Measurements from ENCODE around the gene LZTR1.
"Not testable (repeated sequence)": the region's sequence is repeated elsewhere in the genome, so short reads cannot be mapped to it uniquely, and the experiment has no call there.

Gene LZTR1

GRCh38 chr22:20966883-20967696, 15.0 kb upstream of the LZTR1 start, which contains the start of gene AIFM3:
Gene AIFM3 (plus strand): TSS chr22:20967255. CDS start chr22:20967945, 690 bp downstream.
- no peak for DNase-seq

- no peak for DNase-seq
Measured at GRCh38 chr22:20967697-20968211, 14.3 kb upstream of the LZTR1 start.

DNA sequence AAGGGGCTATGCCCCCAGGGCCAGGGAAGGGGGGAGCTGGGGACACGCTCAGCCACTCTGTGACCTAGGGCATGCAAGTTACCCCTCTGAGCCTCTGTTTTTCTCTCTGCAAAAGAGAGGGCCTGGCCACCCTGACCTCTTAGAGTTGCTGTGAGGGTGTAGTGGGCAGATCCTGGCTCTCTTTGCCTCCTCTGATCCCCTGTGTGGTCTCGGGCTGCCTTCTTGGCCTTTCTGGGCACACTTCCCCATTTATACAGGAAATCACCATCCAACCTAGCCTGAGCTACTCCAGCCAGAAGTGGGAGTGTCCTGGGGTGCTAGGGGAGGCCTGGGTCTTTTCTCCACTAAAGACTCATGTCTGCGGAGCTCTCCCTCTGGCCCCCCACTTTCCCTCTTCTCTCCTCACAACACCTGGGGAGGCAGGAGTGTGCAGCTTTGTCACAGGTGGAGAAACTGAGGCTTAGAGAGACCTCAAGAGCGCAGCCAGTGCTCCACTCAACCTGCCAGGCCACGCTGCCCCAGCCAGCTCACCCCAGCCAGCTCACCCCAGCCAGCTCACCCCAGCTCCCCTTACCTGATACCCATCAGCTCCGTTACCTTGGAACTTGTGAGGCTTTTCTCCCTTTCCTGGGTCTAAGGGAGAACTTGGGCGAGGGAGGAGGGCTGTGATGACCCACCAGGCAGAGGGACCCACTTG, 13.7 kb upstream of the LZTR1 start:
- DNase-seq: no peak

GRCh38 chr22:20970939-20971657, 11.0 kb upstream of the LZTR1 start:
- no peak for DNase-seq

DNA sequence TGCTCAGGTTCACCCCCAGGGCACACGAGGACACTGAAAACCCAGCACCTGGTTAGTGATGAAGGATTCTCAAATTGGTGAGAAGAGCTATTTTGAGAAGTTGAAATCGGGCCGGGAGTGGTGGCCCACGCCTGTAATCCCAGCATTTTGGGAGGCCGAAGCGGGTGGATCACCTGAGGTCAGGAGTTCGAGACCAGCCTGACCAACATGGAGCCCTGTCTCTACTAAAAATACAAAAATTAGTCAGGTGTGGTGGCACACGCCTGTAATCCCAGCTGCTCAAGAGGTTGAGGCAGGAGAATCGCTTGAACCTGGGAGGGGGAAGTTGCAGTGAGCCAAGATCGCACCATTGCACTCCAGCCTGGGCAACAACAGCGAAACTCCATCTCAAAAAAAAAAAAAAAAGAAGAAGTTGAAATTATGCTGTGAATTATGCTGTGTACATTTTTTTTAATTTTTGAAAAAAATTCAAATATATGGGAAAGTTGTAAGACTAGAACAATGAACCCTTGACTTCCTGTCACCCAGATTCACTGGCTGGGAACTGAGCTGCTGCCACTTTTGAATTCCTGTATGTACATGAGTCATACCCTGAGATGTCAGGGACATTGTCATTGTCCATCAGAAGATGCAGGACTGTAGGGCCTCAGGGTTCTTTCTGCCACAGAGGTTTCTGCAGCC, 9.9 kb upstream of the LZTR1 start:
- DNase-seq: not testable (repeated sequence)

- DNase-seq: no peak
Measured at GRCh38 chr22:20972933-20973577, 9.0 kb upstream of the LZTR1 start.

- no peak for DNase-seq
Measured at GRCh38 chr22:20973634-20974286, 8.3 kb upstream of the LZTR1 start.

DNA sequence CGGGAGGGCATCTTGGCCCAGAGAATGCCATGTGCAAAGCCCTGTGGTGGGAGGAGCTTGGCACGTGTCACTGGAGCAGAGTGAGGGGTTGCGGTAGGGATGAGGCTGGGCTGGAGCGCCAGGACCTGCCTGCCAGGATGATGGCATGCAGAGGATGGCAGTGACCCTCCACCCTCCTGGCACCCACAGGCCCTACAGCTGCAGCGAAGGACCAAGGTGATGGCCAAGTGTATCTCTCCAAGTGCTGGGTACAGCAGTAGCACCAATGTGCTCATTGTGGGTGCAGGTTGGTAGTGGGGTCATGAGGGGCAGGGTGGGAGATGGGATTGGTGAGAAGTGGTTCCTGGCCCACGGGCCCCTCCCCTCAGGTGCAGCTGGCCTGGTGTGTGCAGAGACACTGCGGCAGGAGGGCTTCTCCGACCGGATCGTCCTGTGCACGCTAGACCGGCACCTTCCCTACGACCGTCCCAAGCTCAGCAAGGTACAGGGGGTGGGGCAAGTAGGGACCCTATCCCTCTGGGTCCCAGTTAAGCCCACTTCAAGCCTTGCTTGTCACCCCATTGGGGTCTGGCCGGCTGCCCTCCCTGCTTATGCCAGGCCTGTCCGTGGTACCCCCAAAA, 7.7 kb upstream of the LZTR1 start:
- no peak for DNase-seq

DNA sequence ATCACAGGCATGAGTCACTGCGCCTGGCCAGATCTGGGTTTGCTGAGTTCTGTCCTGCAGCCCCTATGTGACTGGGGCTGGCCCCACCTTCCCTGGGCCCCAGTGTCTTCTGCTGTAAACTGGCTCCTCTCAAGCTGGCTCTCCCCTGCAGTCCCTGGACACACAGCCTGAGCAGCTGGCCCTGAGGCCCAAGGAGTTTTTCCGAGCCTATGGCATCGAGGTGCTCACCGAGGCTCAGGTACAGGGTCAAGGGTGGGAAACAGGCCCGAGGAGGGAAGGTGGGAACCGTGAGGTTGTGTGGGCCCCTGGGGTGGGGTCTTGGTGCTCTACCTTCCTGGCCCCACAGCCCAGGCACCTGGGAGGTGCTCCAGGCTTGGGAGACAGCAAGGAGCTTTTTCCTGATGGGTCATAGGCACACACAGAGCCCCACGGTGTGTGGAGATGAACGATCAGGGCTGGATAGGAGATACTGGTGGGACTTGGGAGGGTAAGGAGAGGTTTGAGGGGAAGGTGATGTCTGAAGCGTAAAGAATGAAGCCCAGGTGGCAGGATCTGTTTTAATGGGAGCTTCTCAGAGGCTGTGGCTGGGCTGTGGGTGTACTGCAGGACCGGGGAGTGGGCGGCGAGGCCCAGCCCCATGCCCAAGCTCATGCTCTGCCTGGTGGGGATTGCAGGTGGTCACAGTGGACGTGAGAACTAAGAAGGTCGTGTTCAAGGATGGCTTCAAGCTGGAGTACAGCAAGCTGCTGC, 6.4 kb upstream of the LZTR1 start:
- DNase-seq: no peak

- no peak for DNase-seq
Measured at GRCh38 chr22:20976291-20976877, 5.7 kb upstream of the LZTR1 start.

DNA sequence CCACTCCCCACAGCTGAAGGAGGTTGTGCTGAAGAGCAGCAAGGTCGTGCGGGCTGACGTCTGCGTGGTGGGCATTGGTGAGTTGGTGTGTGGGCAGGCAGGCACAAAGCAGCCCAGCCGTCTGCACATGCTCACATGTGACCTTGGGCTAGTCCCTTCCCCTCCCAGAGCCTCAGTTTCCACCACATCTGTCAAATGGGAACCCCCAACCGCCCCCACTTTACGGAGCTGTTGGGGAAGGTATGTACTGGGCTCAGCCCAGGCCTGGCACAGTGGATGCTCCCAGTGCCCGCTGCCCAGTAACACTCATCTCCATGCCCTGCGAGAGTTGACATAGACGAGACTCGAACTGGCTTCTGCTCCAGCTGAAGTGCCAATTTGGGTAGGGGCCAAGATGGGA, 5.1 kb upstream of the LZTR1 start:
- DNase-seq: no peak

- no peak for DNase-seq
Measured at GRCh38 chr22:20977516-20978170, 4.5 kb upstream of the LZTR1 start.

DNA sequence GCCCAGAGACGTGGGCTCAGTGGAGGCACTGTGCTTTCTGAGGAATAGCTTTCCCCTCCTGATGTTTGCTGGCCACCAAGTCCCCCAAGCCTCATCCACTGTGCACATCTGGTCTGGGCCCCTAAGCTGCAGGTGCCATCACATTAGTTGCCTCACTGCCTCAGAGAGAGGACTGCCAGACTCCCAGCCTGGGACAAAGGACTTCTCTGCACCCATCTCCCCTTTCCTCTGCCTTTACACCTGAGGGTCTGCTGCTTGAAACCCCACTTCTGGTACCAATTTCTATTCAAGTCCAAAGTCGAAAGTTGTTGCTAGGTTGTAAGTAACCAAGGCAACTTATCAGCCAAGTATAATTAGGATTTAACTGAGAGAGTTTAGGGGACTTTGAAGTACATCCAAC, 3.7 kb upstream of the LZTR1 start:
- DNase-seq: no peak

GRCh38 chr22:20979243-20979809, 2.8 kb upstream of the LZTR1 start:
- no peak for DNase-seq

GRCh38 chr22:20979940-20980453, 2.1 kb upstream of the LZTR1 start:
- DNase-seq: no peak

DNA sequence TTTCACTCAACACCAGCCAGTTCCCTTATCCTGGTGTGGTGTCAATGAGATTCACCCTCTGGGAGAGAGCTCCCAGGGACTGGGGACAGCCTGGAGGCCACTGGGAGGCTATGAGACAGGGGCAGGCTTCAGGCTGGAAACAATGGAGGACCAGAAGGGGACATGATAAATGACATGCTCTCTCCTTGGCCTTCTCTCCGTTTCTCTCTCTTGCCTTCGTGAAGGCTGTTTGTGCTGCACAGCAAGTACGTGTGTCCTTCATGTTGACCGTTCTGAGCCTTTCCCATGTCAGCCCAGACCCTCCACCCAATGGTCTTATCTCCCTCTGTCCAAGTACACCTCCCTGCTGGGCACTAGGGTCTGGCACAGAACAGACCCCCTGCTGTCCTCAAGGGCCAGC, 1.6 kb upstream of the LZTR1 start:
- no peak for DNase-seq

GRCh38 chr22:20980938-20981722, 967 bp upstream of the LZTR1 start:
- no peak for DNase-seq

GRCh38 chr22:20982563-20982882, 426 bp downstream of the LZTR1 start:
- DNase-seq: no peak
